ENCODE measurements around the gene SCAF8. TPM values are rescaled to one million over a fixed set of nuclear protein-coding genes. Genes with fewer than 3 reads are reported as not detected.

The SCAF8 gene, protein sequence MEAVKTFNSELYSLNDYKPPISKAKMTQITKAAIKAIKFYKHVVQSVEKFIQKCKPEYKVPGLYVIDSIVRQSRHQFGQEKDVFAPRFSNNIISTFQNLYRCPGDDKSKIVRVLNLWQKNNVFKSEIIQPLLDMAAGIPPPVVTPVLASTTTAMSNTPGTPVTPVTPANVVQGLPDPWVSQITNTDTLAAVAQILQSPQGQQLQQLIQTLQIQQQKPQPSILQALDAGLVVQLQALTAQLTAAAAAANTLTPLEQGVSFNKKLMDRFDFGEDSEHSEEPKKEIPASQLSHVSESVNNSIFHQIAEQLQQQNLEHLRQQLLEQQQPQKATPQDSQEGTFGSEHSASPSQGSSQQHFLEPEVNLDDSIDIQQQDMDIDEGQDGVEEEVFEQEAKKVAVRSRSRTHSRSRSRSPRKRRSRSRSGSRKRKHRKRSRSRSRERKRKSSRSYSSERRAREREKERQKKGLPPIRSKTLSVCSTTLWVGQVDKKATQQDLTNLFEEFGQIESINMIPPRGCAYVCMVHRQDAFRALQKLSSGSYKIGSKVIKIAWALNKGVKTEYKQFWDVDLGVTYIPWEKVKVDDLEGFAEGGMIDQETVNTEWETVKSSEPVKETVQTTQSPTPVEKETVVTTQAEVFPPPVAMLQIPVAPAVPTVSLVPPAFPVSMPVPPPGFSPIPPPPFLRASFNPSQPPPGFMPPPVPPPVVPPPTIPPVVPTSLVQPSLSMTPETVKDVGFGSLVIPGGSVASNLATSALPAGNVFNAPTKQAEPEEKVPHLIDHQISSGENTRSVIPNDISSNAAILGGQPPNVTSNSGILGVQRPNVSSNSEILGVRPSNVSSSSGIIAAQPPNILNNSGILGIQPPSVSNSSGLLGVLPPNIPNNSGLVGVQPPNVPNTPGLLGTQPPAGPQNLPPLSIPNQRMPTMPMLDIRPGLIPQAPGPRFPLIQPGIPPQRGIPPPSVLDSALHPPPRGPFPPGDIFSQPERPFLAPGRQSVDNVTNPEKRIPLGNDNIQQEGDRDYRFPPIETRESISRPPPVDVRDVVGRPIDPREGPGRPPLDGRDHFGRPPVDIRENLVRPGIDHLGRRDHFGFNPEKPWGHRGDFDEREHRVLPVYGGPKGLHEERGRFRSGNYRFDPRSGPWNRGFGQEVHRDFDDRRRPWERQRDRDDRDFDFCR (N-terminal part only)
- 10 to 100 TPM; 27.2 to 28.0 TPM for total RNA-seq

DNA sequence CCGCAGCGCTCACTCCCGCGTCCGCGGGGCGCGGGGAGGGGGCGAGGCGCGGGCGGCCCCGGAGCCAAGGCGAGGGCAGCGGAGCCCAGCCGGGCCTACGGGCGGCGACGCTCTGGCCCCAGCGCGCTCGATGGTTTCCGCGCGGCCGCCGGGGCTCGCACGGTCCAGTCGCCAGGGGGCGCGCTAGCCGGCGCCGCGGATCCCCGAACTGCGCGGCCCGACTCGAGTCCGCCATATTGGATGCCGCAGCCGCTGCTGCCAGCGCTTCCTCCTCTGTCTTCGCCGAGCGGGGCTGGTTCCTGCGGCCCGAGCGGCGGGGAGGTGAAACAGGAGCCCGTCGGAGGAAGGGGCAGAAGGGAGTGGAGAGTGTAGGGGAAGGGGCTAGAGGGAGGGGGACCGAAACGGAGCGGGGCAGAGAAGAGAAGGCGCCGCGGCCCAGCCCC, at the start of gene SCAF8:
SCAF8 (plus strand) TSS at position 234 of the 443 bp plus-strand sequence. CDS start 485 bp downstream, outside the sequence.
- DNase-seq = peak; percentile 83
- Mint-ChIP-seq H3K27ac (peak within 1 kb of the TSS; percentile 93), H3K27me3 (ENCODE audit: low read depth) (no peaks in the 10 kb centered on the region), H3K4me1 (ENCODE audit: low read depth) (peaks cover 45% of the 10 kb centered on the region), H3K9me3 (no peaks in the 10 kb centered on the region), H3K4me3 (peak within 1 kb of the TSS; percentile 85), H3K36me3 (ENCODE audit: low read depth) (peaks cover 6% of the 10 kb centered on the region)
- CTCF ChIA-PET = no interaction called here
- intact Hi-C loops (cut with micrococcal nuclease) = loop anchor here (1.0 to 5.0 kb wide), 9 partner anchors 40 to 686 kb away; no protein-coding TSS in a partner anchor

DNA sequence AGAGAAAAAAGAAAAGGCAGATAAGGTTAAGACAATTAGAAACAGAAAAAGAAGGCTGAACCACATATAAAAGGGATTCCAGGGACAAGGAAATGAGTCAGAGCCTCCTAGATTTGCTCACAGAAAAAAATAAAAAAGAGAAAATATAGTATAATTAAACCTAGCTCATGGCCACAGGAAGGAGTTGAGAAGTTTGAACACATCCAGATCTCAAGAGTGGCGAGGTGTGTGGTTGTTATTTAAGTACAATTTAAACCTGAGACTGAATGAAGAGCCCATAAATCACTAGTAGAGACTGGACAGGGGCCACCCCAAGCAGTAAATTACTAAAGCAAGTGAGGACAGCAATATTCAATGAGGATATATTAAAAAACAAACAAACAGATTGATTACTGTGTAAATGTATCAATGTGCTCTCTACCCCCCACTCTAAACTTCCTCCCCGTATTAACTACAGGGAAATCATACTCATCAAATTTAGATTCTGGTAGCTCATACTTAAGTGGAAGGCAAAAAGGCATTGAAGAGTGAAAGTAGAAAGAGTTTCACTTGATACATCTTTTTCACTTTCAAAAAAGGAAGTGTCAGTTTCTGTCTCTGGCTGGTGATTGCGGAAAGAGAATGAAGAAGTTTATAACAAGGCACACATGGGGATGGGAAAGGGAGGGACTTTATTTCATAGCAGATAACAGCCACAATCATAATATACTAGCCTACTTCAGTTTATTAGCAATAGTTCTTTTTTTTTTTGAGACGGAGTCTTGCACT, 49.3 kb upstream of the SCAF8 start:
- no peaks in the 10 kb centered on the region for H3K36me3 Mint-ChIP-seq (ENCODE audit: low read depth)
- peaks cover 14% of the 10 kb centered on the region for H3K4me1 Mint-ChIP-seq (ENCODE audit: low read depth)
- intact Hi-C loops (cut with micrococcal nuclease) = loop anchor here (1.0 to 2.0 kb wide), 4 partner anchors 49 to 631 kb away; partner anchors contain the start of genes SCAF8 and TFB1M
- no peaks in the 10 kb centered on the region for H3K27me3 Mint-ChIP-seq (ENCODE audit: low read depth)
- no peak for DNase-seq
- H3K4me3 Mint-ChIP-seq = no peak overlapping the region
- H3K9me3 Mint-ChIP-seq = no peaks in the 10 kb centered on the region
- no peak overlapping the region for H3K27ac Mint-ChIP-seq
- CTCF ChIA-PET = interaction anchor here (0.6 to 1.9 kb wide), 8 partner anchors 8 to 364 kb away, joined by 3 to 16 read pairs (median 4); no protein-coding TSS in a partner anchor

DNA sequence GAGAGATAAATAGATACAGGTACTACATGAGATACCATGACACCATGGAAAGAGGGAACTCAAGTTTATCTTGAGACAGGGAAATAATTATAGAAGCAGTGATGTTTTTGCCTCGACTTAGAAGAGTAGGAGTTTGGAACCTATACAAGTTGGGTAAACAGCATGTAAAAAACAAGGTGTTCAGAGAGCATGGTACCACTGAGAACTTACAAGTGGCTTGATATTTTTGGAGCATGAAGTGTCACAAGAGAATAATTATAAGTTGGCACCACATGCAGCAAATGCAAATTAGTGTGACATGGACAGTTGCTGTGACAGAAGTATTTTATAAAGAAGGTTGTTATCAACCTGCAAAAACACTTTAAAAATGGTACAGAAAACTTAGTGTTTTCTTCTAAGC, 47.1 kb upstream of the SCAF8 start:
- Mint-ChIP-seq H3K9me3 (no peaks in the 10 kb centered on the region), H3K4me3 (no peak overlapping the region), H3K4me1 (ENCODE audit: low read depth) (peaks cover 14% of the 10 kb centered on the region), H3K36me3 (ENCODE audit: low read depth) (no peaks in the 10 kb centered on the region), H3K27me3 (ENCODE audit: low read depth) (no peaks in the 10 kb centered on the region), H3K27ac (no peak overlapping the region)
- intact Hi-C loops (cut with micrococcal nuclease) = no loop called here
- CTCF ChIA-PET = interaction anchor here (0.6 kb wide), 1 partner anchor 281 kb away, joined by 3 read pairs; no protein-coding TSS in a partner anchor
- DNase-seq = no peak

DNA sequence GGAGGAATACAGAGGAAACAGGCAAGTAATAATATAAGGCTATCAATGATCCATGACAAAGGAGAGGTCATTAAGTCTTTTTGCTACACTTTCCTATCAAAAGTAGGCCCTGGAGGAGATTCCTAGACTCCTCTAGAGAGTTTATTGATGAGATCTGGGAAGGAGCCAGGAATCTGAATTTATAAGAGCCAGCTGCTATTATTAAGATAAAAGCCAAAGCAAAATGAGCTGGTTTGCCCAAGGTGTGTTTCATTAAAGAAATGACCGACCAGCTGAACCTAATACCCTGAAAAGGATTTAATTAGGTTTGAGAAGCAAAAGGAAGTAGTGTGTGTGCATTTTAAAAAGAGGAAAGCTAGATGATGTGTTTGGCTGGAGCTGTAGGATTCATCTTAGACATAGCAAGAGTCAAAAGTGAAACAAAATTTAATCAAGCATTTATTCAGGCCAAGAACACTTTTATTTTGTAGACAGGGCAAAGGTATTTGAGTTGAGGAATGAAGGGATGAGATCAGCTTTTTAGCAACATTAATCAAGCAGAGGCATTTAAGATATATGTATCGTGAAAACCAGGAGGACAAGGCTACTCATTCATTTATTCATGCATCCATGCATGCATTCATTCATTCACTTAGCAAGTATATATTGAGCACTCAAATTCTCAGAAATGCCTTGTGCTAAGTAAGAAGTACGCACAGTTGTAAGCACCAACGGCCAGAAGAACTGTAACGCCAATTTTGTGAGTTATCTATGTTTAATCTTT, 43.5 kb upstream of the SCAF8 start:
- H3K27me3 Mint-ChIP-seq (ENCODE audit: low read depth) = no peaks in the 10 kb centered on the region
- no peak for DNase-seq
- intact Hi-C loops (cut with micrococcal nuclease) = no loop called here
- no peaks in the 10 kb centered on the region for H3K36me3 Mint-ChIP-seq (ENCODE audit: low read depth)
- CTCF ChIA-PET = interaction anchor here (0.6 to 4.0 kb wide), 4 partner anchors 12 to 180 kb away, joined by 3 to 24 read pairs (median 3); no protein-coding TSS in a partner anchor
- H3K27ac Mint-ChIP-seq = no peak overlapping the region
- no peak overlapping the region for H3K4me3 Mint-ChIP-seq
- no peaks in the 10 kb centered on the region for H3K4me1 Mint-ChIP-seq (ENCODE audit: low read depth)
- H3K9me3 Mint-ChIP-seq = no peaks in the 10 kb centered on the region

DNA sequence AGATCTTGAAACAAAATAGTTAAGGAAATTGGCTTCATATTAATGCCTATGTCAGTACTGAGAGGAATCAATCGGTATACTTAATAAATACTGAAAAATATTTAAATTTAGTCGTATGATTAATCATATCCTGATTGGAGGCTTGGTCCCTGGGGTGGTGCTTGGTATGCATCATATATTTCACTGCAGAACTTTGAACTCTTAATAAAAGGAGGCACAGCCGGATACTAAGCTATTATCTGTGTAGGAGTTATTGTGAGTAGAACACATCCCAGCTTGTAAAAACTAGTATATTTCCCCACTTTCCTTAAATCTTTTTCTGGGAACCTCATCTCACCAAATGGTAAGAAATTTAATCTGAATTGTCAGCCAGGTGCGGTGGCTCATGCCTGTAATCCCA, 42.4 kb upstream of the SCAF8 start:
- CTCF ChIA-PET = interaction anchor here (4.0 kb wide), 1 partner anchor 15 kb away, joined by 24 read pairs; no protein-coding TSS in a partner anchor
- no peaks in the 10 kb centered on the region for H3K36me3 Mint-ChIP-seq (ENCODE audit: low read depth)
- no peak overlapping the region for H3K4me3 Mint-ChIP-seq
- H3K27ac Mint-ChIP-seq = no peak overlapping the region
- no peak for DNase-seq
- no peaks in the 10 kb centered on the region for H3K9me3 Mint-ChIP-seq
- intact Hi-C loops (cut with micrococcal nuclease) = no loop called here
- H3K27me3 Mint-ChIP-seq (ENCODE audit: low read depth) = no peaks in the 10 kb centered on the region
- no peaks in the 10 kb centered on the region for H3K4me1 Mint-ChIP-seq (ENCODE audit: low read depth)

DNA sequence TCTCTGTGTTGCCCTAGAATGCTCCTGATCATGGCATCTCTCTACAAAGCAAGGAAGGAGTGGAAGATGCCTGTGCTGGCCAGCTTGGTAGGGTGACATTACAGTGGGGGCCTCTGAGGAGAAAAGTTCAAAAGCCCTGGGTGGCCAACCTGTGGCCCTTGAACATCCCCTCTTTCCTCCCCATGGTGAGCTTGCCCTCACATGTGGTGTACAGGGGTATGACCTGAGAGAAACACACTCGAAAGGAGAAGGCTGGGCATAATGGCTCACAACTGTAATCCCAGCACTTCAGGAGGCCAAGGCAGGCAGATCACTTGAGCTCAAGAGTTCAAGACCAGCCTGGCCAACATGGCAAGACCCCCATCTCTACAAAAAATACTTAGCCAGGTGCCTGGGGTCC, 36.6 kb upstream of the SCAF8 start:
- no peaks in the 10 kb centered on the region for H3K36me3 Mint-ChIP-seq (ENCODE audit: low read depth)
- DNase-seq = no peak
- no peaks in the 10 kb centered on the region for H3K9me3 Mint-ChIP-seq
- CTCF ChIA-PET = interaction anchor here (0.6 to 0.9 kb wide), 4 partner anchors 10 to 166 kb away, joined by 3 read pairs; no protein-coding TSS in a partner anchor
- H3K27ac Mint-ChIP-seq = no peak overlapping the region
- H3K4me1 Mint-ChIP-seq (ENCODE audit: low read depth) = no peaks in the 10 kb centered on the region
- H3K4me3 Mint-ChIP-seq = no peak overlapping the region
- no peaks in the 10 kb centered on the region for H3K27me3 Mint-ChIP-seq (ENCODE audit: low read depth)
- intact Hi-C loops (cut with micrococcal nuclease) = no loop called here

DNA sequence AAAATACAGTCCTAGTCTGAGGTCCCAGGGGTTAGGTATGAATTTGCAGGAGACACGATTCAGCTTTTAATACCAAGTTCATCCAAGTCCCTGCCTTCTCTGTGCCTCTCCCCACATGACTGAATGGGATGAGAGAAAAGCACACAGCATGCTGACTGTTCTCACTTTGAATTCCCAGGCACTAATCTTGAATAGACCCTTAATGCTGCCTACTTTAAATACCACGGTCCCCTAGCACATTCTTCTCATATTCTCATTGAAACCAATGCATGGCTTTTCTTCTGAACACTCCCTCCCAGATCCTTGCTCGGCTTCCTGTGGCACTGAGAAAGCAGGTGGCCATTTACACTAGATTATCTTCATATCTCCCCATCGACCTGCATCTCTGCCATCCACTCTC, 30.1 kb upstream of the SCAF8 start:
- intact Hi-C loops (cut with micrococcal nuclease) = no loop called here
- DNase-seq = no peak
- no peaks in the 10 kb centered on the region for H3K36me3 Mint-ChIP-seq (ENCODE audit: low read depth)
- no peak overlapping the region for H3K4me3 Mint-ChIP-seq
- H3K27me3 Mint-ChIP-seq (ENCODE audit: low read depth) = no peaks in the 10 kb centered on the region
- H3K9me3 Mint-ChIP-seq = no peaks in the 10 kb centered on the region
- CTCF ChIA-PET = no interaction called here
- H3K27ac Mint-ChIP-seq = no peak overlapping the region
- H3K4me1 Mint-ChIP-seq (ENCODE audit: low read depth) = no peaks in the 10 kb centered on the region

DNA sequence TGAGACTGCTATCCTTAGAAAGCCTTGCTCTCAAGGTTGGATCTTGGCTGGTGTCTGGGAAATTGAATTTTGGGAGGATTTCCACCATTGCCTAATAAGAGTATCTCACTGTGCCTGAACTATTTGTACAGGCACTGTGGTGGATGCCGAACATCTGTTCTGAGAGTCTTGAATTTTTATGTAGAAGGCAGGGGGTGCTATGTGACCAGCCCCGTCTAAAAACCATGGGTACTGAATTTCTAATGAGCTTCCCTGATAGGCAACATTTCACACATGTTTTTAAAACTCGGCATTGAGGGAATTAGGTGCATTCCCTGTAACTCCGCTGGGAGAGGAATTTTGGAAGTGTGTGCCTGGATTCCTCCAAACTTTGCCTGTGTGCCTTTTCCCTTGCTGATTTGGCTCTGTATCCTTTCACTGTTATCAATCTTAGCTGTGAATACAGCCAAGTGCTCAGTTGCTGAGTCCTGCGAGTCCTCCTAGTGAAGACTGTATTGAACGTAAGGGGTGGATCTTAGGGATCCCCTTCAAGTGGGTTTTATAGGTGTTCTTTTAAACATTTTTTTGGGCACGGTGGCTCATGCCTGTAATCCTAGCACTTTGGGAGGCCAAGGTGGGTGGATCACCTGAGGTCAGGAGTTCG, 27.6 kb upstream of the SCAF8 start:
- intact Hi-C loops (cut with micrococcal nuclease) = loop anchor here (1.0 kb wide), 1 partner anchor 100 kb away; no protein-coding TSS in a partner anchor
- Mint-ChIP-seq H3K4me1 (ENCODE audit: low read depth) (no peaks in the 10 kb centered on the region), H3K27ac (no peak overlapping the region), H3K27me3 (ENCODE audit: low read depth) (no peaks in the 10 kb centered on the region), H3K4me3 (no peak overlapping the region), H3K9me3 (no peaks in the 10 kb centered on the region), H3K36me3 (ENCODE audit: low read depth) (no peaks in the 10 kb centered on the region)
- peak; percentile 20 for DNase-seq
- CTCF ChIA-PET = interaction anchor here (0.6 to 1.0 kb wide), 2 partner anchors 12 to 100 kb away, joined by 3 to 5 read pairs; no protein-coding TSS in a partner anchor

DNA sequence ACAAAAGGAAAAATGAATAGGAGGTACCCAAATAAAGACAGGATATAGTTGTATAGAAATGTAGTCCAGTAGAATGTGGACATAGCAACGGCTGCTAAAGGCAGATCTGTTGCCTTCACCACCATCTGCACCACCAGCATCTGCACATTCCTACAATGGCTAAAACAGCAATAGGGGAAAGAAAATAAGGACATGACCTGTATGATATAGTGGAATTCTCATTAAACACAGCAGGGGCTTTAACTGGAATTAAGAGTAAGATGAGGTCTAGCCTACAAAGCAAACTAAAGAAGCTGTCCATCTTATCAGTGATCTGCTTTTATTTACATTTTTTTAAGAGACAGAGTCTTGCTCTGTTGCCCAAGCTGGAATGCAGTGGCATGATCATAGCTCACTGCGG, 26.8 kb upstream of the SCAF8 start:
- DNase-seq = no peak

DNA sequence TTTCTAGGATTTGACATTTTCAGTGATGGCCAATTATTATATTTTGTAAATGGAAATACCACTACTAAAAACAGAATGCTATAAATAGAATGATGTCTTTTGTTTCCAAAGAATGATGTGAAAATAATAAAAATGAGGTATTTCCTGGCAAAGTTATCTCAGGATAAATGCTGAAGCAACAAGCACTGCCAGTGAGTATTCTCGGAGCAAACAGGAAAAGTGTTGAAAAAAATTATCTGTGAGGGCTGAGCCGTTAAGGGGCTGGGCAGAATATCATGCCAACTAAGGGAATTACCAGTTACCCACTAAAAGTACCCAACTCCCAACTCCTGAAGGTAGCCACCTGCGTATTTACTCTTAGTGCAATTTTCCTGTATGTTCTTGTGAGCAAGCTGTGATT, 23.6 kb upstream of the SCAF8 start:
- H3K27me3 Mint-ChIP-seq (ENCODE audit: low read depth) = peaks cover 2% of the 10 kb centered on the region
- no peaks in the 10 kb centered on the region for H3K4me1 Mint-ChIP-seq (ENCODE audit: low read depth)
- H3K36me3 Mint-ChIP-seq (ENCODE audit: low read depth) = no peaks in the 10 kb centered on the region
- no peak for DNase-seq
- no peaks in the 10 kb centered on the region for H3K9me3 Mint-ChIP-seq
- CTCF ChIA-PET = no interaction called here
- H3K4me3 Mint-ChIP-seq = no peak overlapping the region
- intact Hi-C loops (cut with micrococcal nuclease) = no loop called here
- no peak overlapping the region for H3K27ac Mint-ChIP-seq

More for the DNA sequence above, 26.8 kb upstream of the SCAF8 start:
- intact Hi-C loops (cut with micrococcal nuclease) = no loop called here
- CTCF ChIA-PET = interaction anchor here (0.8 to 1.1 kb wide), 2 partner anchors 9 to 31 kb away, joined by 3 read pairs; no protein-coding TSS in a partner anchor
- H3K4me1 Mint-ChIP-seq (ENCODE audit: low read depth) = no peaks in the 10 kb centered on the region
- H3K27ac Mint-ChIP-seq = no peak overlapping the region
- no peak overlapping the region for H3K4me3 Mint-ChIP-seq
- H3K9me3 Mint-ChIP-seq = no peaks in the 10 kb centered on the region
- H3K27me3 Mint-ChIP-seq (ENCODE audit: low read depth) = no peaks in the 10 kb centered on the region
- no peaks in the 10 kb centered on the region for H3K36me3 Mint-ChIP-seq (ENCODE audit: low read depth)

Measured in activated naive CD4-positive, alpha-beta T cell treated with anti-CD3 and anti-CD28 coated beads for 36 hours (primary cell).